ENCODE data around the gene MRLN. TPM values are rescaled to one million over a fixed set of nuclear protein-coding genes. Genes with fewer than 3 reads are reported as not detected.

Gene MRLN
- total and polyA plus RNA-seq, 10 donors, result not detected

DNA sequence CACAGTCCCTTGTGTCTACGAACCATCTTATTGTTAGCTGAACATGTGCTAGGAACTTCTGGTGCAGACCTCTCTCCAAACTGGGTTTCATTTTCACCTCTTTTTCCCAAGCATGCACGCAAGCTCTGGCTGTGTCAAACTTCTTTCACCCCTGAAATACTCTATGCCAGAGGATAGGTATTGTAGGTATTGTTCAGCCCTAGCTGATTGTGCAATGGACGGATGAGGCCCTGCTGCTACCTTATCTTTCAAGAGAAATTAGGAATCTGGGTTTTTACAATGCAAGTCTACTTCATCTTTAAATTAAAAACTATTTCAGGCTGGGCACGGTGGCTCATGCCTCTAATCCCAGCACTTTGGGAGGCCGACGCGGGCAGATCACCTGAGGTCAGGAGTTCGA is 28.3 kb upstream of the MRLN start:
- no peak for DNase-seq
- TF ChIP-seq, protein P1, sequence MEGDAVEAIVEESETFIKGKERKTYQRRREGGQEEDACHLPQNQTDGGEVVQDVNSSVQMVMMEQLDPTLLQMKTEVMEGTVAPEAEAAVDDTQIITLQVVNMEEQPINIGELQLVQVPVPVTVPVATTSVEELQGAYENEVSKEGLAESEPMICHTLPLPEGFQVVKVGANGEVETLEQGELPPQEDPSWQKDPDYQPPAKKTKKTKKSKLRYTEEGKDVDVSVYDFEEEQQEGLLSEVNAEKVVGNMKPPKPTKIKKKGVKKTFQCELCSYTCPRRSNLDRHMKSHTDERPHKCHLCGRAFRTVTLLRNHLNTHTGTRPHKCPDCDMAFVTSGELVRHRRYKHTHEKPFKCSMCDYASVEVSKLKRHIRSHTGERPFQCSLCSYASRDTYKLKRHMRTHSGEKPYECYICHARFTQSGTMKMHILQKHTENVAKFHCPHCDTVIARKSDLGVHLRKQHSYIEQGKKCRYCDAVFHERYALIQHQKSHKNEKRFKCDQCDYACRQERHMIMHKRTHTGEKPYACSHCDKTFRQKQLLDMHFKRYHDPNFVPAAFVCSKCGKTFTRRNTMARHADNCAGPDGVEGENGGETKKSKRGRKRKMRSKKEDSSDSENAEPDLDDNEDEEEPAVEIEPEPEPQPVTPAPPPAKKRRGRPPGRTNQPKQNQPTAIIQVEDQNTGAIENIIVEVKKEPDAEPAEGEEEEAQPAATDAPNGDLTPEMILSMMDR (IDR thresholded peaks at IDR 0.05 in 8 of 11, conservative IDR thresholded peaks at IDR 0.05 in 3 of 11), result no peak
- no peak for TF ChIP-seq POLR2A (IDR thresholded peaks at IDR 0.05)
- TF ChIP-seq POLR2AphosphoS5 (IDR thresholded peaks at IDR 0.05), result no peak
- Histone ChIP-seq H3K4me3 (no peak overlapping the region), H3K36me3 (no peaks in the 10 kb centered on the region), H3K27me3 (replicated peaks in 1 of 7) (no peaks in the 10 kb centered on the region), H3K27ac (no peak overlapping the region), H3K9me3 (peaks cover 0 to 21% (median 12%) of the 10 kb centered on the region in 8 donors), H3K4me1 (no peaks in the 10 kb centered on the region)
- 90 to 96% (median 96%) methylated on average over 8 of the region's 8 CpGs for WGBS, 5 donors
- intact Hi-C loops (cut with DNase I; ENCODE audit: low total_unique reads), result no loop called here

DNA sequence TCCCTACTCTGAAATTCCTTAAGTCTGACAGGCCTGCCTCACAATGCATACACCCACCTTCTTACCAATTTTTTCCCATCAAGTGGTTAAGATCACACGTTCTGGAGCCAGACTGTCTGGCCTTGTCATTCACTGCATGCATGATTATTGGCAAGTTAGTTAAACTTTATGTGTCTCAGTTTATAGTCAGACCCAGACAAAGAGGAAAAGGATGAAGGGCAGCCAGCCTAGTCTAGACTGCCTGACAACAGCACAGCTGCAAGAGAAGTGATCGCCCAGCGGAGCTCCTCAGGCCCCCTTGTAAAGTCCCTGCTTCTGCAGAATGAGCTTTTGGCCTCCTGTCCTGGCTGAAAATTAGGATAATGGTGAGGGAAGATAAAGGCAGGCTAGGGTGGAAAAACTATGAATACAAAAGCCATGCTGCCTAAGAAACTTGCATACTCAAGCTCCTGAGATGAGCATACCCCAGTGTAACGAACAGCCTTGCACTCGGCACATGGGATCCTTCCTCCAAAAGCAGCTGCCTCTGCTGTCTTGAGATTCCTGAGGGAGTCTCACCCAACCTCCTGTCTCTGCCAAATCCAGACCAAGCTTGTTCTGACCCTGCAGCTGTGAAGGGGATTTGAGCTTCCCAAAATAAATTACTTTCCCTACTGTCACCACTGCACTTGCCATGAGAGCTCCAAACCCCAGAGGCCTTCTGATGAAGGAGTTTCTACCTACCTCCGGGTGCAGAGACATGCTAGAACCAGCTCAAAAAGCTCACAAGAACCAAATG is 26.7 kb upstream of the MRLN start:
- Histone ChIP-seq H3K27me3 (replicated peaks in 1 of 7) (no peaks in the 10 kb centered on the region), H3K9me3 (peaks cover 0 to 16% (median 9%) of the 10 kb centered on the region in 8 donors), H3K4me1 (no peaks in the 10 kb centered on the region), H3K36me3 (no peaks in the 10 kb centered on the region), H3K4me3 (no peak overlapping the region), H3K27ac (no peak overlapping the region)
- 78 to 90% (median 81%) methylated on average over 6 of the region's 6 CpGs for WGBS, 5 donors
- TF ChIP-seq POLR2A (IDR thresholded peaks at IDR 0.05) (no peak), POLR2AphosphoS5 (IDR thresholded peaks at IDR 0.05) (no peak)
- TF ChIP-seq, protein P1 (IDR thresholded peaks at IDR 0.05 in 8 of 11, conservative IDR thresholded peaks at IDR 0.05 in 3 of 11), result no peak
- intact Hi-C loops (cut with DNase I; ENCODE audit: low total_unique reads), result no loop called here
- DNase-seq, result no peak

DNA sequence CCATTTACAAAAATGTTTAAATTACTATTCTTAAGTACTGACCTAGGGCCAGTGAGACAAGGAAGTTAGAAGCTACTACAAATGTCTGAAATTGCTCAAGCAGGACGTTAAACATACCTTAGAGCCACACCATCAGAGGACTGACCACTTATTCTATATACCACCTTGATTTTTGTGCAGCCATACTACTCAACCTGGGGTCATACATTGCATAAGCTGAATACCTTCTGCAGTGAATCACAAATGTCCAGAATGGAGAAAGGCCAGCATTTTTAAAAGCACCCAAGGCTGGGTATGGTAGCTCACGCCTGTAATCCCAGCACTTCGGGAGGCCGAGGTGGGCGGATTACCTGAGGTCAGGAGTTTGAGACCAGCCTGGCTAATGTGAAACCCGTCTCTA is 21.2 kb upstream of the MRLN start:
- WGBS, 5 donors, result 89 to 95% (median 92%) methylated on average over 6 of the region's 6 CpGs
- no peak for DNase-seq
- Histone ChIP-seq H3K27ac (no peak overlapping the region), H3K4me3 (no peak overlapping the region), H3K9me3 (peaks cover 0 to 16% (median 8%) of the 10 kb centered on the region in 8 donors), H3K27me3 (replicated peaks in 1 of 7) (no peaks in the 10 kb centered on the region), H3K4me1 (no peaks in the 10 kb centered on the region), H3K36me3 (no peaks in the 10 kb centered on the region)
- TF ChIP-seq POLR2A (IDR thresholded peaks at IDR 0.05), result no peak
- TF ChIP-seq POLR2AphosphoS5 (IDR thresholded peaks at IDR 0.05), result no peak
- TF ChIP-seq, protein P1 (IDR thresholded peaks at IDR 0.05 in 8 of 11, conservative IDR thresholded peaks at IDR 0.05 in 3 of 11), result no peak
- intact Hi-C loops (cut with DNase I; ENCODE audit: low total_unique reads), result no loop called here

DNA sequence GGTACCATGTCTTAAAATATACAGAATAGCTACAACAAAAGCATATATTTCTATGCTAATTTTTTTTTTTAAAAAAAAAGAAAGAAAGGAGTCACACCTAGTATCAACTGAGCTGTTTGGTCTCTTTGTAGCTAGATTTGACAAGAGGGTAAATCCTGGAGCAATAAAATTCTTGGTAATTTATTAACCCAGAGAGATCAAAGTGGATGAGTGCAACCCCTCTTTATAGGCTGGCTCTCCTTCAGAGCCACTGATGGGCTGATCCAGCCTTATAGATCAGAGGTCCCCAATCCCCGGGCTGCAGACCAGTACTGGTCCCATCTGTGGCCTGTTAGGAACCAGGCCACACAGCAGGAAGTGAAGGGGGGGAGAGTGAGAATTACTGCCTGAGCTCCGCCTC is 19.8 kb upstream of the MRLN start:
- no peaks in the 10 kb centered on the region for H3K27me3 ChIP-seq (replicated peaks in 1 of 7)
- H3K4me3 ChIP-seq, result no peak overlapping the region
- WGBS, 5 donors, result 83 to 98% (median 95%) methylated on average over 2 of the region's 2 CpGs
- TF ChIP-seq POLR2AphosphoS5 (IDR thresholded peaks at IDR 0.05) (no peak), POLR2A (IDR thresholded peaks at IDR 0.05) (no peak)
- TF ChIP-seq, protein P1 (IDR thresholded peaks at IDR 0.05 in 8 of 11, conservative IDR thresholded peaks at IDR 0.05 in 3 of 11), result no peak
- intact Hi-C loops (cut with DNase I; ENCODE audit: low total_unique reads), result no loop called here
- no peaks in the 10 kb centered on the region for H3K36me3 ChIP-seq
- no peaks in the 10 kb centered on the region for H3K4me1 ChIP-seq
- H3K9me3 ChIP-seq, result peaks cover 0 to 15% (median 8%) of the 10 kb centered on the region in 8 donors
- no peak overlapping the region for H3K27ac ChIP-seq
- no peak for DNase-seq
